GM19035 (cell line): ENCODE data around the gene DIPK1C.
"Not testable (repeated sequence)": the region's sequence is repeated elsewhere in the genome, so short reads cannot be mapped to it uniquely, and the experiment has no call there.

Experiments used
- ATAC-seq: cut with Tn5 transposase; IDR thresholded peaks from one replicate; pipeline ENCODE4 v1.9.1; 2021; ENCODE audit not compliant: unreplicated experiment

The DIPK1C gene

DNA sequence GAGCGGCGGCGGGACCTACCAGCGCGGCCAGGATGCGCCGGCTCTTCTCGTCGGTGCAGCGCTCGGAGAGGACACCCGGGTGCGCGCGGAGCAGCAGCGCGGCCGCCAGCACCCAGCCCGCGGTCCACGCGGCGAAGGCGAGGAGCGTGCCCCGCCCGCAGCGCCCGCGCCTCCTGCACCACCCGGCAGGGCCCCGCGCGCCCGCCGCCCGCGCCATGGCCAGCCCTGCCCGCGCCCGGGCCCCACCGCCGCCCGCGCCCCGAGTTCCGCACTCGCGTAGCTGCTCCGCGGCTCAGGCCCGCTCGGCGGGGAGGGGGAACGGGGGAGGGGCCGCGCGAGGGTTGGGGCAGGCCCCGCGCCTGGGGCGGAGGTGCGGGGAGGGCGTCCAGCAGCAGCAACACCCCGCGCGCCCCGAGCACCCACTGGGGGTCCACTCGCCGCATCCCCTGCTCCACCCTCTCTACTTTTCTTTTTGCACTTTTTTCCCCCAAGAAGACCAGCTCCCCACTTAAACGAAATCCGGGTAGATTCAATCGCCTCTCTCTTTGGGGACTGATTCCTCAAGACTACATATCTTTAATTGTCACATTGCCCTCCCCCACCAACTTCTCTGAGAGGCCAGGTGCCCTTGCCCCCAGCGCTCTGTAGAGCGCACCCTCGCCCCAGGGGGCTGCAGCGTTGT lies at the start of gene DIPK1C:
Gene DIPK1C, minus strand, starts transcription at position 266 of the 682 bp plus-strand sequence. Its CDS starts 49 bp downstream, at position 217.
- ATAC-seq: no peak

DNA sequence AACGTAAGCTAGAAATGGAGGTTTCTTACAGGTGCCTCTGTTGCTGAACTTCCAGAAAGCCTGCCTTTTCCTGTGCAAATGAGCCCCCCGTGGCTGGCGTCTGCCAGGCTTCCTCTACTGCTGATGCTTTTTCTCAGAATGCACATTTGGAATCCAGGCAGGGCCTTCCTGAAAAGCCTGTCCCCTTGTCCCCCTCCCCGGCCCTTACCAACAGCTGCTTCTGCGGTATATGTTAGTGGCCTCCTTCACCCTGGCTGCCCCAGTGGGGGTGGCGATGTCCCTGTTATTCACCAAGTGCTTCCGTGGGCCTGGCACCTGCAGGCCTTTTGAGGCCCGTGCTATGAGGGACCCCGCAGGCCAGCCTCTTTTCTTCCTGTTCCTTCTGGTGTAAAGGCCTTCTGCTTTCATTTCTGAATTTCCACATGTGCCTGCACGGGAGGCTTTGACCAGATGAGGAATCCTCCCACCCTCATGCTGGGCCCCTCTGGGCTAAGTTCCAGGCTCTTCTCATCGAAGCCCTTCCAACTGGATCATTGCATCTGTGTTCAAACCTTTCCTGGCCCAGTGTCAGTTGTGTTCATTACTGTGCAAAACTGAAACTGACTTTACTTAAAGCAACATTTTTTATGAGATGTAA lies 49.5 kb upstream of the DIPK1C start:
- no peak for ATAC-seq

DNA sequence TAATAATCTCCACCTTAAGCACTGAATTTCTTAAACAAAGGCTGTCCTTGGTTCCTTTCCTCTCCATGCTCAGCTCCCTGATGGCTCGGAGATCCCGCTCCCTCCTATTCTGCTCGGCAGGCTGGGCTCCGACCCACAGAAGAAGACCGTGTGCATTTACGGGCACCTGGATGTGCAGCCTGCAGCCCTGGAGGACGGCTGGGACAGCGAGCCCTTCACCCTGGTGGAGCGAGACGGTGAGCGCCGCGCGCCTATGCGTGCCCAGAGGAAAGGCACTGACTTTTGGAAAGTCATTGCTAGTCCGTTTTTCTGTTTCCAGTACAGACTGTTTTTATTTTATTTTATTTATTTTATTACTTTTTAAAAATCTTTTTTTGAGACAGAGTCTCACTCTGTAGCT lies 48.7 kb upstream of the DIPK1C start:
- ATAC-seq: no peak

DNA sequence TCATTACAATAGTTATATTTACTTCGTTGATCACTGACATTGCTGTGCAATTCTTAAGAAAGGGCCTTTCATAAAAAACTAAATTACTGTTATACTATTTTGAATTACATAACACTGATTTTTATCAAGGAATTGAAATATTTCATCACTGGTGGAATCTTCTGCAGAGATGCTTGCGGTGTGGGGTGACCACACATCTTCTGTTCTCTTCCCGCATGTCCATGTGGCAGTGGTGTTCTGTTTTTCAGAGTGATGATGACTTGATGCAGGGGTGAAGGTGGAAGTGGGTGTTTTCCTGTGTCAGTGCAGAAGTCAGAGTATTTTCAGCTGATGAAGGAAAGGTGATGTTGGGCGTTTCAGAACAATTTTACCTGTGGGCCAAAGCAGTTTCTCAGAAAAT lies 46.0 kb upstream of the DIPK1C start:
- ATAC-seq: no peak

DNA sequence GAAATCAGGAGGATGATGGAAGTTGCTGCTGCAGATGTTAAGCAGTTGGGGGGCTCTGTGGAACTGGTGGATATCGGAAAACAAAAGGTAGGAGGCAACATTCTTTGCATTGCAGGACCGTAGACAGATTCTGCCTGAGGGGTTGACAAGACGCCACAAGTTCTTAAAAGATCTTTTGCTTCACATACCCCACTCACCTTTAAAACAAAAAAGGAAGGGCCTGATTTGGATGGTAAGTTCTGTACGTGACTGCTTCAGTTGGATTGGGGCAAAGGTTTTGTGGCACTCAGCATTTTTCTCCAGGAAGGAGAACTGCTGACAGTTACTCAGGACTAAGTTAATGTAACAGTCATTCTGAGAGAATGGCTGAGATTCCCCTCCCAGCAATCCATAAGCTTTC lies 44.3 kb upstream of the DIPK1C start:
- ATAC-seq: no peak

DNA sequence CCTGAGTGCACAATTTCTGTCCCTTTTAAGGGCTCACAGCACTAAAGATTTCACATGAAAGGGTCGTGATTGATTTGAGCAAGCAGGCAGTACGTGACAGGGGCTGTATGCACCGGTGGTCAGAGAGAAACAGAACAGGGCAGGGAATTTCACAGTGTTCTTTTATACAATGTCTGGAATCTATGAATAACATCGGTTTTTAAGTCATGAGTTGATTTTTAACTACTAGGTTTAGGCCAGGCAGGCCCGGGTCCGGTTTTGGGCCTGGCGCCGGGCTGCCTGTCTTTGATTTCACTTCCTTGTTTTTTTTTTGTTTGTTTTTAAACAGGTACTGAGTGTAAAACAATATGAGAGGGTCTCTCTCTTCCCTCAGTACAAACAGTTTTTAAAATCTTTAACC lies 43.7 kb upstream of the DIPK1C start:
- not testable (repeated sequence) for ATAC-seq

DNA sequence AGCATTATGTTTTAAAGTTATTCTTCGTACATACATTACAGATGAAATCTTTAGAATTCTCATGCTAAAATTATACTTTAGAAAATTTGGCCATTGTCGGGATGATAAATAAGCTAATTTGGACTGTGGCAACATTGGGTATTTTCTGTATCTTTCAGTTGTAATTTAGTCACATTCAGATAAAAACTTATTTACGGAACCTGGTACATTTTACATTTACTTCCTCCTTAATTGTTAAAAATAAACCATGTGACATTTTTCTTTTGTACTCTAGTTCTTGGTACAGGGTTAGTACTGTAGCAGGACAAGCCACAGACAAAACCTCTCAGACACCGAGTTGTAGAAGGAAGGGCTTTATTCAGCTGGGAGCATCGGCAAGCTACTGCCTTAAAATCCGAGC lies 43.3 kb upstream of the DIPK1C start:
- no peak for ATAC-seq

DNA sequence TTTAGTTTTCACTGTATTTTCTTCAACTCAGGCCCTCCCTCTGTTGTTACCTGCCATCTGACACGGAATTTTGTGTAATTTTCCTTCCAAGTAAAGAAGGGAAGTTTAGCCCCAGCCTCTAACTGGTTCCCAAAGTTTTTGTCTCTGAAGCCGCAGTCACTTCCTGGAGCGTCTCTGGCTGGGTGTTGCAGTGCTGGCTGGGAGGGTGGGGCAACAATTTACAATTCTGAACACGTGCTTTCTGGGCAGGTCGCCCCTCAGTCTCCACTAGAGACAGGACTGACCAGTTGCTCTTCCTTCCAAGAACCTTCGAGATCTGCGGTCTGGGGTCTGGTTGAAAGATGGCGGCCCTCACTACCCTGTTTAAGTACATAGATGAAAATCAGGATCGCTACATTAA lies 42.5 kb upstream of the DIPK1C start:
- ATAC-seq: peak; percentile 42

DNA sequence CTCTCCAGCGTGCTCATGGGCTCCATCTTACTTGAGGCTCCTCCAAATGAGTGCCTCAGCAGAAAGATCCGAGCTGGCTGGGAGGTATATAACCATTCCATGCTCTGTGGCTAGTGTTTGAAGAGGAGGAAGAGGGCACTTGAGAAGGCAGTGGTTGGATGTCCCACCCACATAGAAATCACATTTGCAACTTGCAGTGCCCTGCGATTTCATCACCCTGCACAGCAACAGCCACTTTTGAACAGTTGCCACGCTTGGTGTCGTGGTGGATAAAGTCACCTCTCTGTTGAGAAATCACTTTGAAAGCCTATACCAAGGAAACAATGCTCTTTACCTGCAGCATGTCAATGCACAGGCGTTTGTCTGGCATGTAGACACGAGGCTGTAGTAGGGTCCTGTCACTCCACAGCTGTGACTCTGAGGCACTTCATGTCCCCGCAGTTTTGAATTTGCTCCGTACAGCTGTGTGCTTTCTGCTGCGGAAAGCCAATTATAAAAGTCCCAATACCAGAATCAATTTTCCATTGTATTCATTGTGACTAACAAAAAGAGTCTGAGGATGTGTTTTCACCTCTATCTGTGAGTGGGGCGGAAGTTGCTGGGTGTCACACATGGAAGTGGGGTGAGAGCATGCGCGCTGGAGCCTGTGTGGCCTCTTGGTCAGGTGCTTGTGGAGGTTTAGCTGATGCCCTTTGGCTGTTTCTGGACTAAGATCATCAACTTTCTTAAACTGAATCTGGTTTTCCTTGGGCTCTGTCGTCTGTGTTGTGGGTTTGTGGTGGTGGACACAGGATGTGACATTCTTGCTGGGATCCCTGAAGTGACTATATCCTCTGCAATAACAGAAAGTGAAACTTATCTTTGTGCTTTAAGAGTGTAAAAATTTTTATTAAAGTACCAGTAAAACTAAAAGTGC lies 41.9 kb upstream of the DIPK1C start:
- peak; percentile 36 for ATAC-seq

DNA sequence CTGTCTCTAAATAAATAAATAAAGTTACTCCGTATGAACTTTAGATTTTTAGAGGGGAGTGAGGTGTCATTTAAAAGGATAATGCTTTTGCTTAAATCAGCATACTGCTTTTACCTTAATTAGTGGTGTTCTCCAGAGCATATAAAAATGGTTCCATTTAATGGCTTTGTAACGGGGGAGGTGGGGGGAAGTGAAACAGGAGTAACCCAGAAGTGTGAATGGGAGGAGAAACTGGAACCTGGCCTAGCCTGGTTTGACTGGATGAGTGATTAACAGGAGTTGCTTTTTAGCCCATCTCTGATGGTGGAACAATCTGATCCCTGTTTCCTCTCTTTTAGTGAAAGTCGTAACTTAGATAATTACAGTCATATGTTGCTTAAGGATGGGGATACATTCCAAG lies 40.7 kb upstream of the DIPK1C start:
- ATAC-seq: no peak

DNA sequence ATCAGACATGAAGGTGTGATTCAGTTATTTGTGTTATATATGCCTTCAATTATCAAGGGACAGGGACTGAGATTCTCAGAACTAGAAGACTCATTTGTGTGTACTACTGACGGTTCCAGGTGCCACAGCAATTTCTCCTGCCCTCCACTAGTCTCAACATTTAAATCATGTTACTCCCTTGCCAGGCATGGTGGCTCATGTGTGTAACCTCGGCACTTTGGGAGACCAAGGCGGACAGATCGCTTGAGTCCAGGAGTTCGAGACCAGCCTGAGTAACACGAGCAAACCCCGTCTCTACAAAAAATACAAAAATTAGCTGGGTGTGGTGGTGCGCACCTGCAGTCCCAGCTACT lies 40.2 kb upstream of the DIPK1C start:
- no peak for ATAC-seq

DNA sequence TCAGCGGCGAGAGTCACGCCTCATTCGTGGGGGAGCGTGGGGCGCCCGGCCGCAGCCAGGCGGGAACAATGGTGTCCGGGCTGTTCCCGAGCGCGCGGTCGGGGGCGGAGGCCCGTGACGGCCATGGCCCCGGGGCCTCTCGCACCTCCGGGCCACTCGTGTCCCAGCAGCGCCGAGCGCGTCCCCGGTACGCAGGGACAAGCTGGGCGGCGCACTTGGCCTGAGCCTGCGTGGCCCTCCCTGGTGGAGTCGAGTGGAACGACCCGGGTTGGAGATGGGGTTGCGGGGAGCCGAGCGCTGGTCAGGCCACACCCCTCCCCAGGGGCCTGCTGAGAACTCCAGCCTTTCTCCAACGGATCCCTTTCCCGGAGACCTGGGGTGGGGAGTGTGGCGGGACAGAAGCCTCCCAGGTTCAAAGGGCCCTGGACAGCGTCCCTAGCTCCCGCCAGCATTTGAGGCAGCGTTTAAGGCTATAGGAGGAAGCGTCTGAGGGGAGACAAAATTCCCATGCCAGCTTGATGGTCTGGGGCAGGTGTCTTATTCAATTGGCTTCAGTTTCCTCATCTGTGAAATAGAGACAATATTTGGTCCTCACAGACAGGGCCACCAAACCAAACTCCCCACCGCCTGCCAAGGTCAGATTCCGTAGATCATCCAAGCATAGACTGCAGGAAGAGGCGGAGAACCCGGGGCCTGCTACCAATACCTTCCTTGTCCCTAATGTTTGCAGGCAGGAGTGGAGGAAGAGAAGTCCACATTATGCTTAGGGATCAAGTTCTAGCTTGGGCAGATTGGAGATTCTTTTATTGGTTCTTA lies 39.6 kb upstream of the DIPK1C start:
- peak; percentile 27 for ATAC-seq

DNA sequence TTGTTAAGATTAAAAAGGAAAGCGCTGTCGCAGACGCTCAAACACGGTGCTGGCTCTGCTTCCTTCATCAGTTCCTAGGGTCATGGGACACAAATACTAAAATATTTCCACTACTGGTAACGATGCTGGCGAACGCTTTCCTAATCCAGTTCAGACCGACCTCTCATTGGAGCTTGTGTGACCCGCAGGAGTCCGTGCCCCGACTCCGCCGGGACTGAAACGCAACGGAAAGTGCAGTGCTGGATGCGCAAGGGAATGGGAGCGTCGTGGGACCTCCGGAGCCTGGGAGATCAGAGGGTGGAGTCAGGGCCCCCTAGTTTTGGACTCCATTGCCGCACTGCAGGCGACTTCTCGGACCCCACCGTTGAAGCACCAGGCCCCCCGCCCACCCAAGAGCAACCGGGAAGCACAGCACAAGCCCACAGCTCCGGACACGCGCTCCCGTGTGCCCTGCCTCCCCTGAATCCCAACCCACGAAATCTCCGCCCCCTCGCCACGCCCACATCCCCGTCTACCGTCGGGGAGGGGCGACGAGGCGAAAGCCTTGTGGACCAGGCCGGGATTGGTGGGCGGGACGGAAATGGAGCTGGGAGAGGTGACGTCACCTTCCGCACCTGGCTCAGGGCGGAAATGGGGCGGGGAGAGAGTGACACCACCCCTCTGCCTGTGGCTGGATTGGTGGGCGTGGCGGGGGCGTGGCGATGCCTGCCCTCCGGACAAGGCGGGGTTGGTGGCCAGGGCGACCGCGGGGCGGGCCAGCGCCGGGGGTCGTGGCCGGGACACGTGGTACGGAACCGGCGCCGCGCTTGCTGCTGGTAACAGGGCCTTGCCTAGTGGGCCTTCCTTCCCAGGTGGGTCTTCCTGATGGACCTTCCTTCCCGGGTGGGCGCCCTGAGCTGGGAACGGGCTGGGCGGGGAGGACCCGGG lies 38.7 kb upstream of the DIPK1C start, which contains the start of gene CNDP2:
Gene CNDP2, plus strand, starts transcription at position 783 of the 927 bp plus-strand sequence. CDS start 3,611 bp downstream, outside the sequence.
- ATAC-seq: peak; percentile 76

DNA sequence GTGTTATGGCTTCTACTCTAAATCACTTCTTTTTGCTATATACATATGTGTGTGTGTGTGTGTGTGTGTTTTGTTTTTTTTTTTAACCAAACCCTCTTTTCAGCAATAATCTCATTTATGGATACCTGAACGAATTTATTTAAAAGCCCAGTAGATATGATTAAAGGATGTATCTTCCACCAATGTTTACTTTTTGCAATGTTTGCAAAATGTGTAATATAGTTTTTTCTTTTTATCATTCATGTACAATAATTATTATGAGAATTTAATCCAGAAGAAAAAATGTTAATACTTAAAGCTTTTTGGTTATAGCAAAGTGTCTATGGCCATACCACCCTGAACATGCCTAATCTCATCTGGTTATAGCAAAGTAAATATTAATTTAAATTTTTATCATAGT lies 37.4 kb upstream of the DIPK1C start:
- ATAC-seq: no peak

DNA sequence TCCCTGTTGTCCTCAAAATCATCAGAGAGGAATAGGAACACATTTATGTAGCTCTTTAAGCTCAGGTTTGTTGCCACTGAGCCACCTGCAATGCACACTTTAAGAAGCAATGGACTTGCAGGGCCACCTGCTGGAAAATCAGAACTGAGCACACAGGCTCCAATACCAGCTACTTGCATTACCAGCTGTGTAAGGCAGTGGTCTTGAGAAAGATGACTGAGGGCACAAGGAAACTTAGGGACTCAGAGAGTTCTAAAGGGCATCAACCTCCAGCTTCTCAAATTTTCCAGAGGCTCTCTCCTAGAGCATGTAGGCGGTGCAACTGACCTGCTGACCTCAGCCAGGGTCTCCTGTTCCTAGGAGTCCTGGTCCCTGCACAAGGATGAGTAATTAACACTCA lies 36.6 kb upstream of the DIPK1C start:
- ATAC-seq: peak; percentile 15

DNA sequence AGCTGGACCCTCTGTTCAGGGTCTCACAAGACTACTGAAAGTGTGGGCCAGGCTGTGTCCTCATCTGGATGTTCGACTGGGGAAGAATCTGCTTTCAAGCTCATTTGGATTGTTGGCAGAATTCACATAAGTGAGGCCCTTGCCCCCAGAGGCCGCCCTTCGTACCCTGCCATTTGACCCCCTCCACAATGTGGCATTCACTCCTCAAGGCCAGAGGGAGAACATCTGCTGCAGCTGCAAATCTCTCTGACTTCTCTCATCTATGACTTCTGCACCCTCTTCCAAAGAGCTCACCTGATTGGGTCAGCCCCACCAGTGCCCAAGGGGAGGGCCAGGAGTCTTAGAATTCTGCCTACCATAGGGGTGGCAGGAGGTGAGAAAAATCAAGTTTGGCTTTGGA lies 35.2 kb upstream of the DIPK1C start:
- no peak for ATAC-seq

DNA sequence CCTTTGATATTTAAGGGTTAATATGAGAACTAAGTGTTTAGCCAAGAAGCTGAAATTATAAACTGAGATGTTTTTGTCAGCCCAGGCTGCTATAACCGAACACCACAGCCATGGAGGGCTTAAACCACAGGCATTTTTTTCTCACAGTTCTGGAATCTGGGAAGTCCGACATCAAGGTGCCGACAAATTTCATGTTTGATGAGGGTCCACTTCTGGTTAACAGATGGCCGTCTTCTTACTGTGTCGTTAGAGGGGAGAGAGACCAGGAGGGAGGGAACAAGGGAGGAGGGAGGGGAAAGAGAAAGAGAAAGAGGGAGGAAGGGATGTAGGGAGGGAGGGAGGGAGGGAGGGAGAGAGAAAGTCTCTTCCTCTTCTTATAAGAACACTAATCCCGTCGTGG lies 32.6 kb upstream of the DIPK1C start:
- ATAC-seq: no peak

DNA sequence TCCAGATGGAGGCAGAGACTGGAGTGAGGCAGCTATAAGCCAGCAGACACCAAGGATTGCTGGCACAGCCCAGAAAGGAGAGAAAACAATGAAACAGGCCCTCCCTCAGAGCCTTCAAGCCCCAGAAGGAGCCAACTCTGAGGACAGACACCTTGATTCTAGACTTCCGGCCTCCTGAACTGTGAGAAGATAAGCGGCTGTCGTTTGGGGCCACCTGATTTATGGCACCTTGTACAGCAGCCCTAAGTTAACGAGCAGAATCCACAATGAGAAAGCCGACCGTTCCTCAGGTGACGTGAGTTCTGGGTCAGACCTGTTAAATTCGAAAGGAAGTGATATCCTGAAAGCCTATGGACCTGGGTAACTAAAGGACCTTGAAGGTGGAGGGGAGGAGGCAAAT lies 31.8 kb upstream of the DIPK1C start:
- no peak for ATAC-seq

DNA sequence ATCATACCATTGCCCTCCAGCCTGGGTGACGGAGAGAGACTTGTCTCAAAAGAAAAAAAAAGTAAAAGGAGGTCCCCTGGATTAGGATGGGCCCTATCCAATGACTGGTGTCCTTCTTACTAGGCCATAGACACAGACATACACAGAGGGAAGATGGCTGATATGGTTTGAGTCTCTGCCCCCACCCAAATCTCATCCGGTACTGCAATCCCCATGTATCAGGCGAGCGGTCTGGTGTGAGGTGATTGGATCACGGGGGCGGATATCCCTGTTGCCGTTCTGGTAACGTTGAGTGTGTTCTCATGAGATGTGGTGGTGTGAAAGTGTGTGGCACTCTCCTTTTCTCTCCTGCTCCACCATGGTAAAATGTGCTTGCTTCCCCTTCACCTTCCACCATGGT lies 31.2 kb upstream of the DIPK1C start:
- ATAC-seq: no peak
